Brain pericyte (primary cell): Measurements from ENCODE around the gene ZPBP2.
"Not testable (repeated sequence)": the region's sequence is repeated elsewhere in the genome, so short reads cannot be mapped to it uniquely, and the experiment has no call there.

Experiments used
- DNase-seq: peaks from one replicate; pipeline ENCODE4 v3.0.0-alpha.2; 2012; ENCODE audit warnings: low read depth, low spot score

ZPBP2 gene, protein sequence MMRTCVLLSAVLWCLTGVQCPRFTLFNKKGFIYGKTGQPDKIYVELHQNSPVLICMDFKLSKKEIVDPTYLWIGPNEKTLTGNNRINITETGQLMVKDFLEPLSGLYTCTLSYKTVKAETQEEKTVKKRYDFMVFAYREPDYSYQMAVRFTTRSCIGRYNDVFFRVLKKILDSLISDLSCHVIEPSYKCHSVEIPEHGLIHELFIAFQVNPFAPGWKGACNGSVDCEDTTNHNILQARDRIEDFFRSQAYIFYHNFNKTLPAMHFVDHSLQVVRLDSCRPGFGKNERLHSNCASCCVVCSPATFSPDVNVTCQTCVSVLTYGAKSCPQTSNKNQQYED

DNA sequence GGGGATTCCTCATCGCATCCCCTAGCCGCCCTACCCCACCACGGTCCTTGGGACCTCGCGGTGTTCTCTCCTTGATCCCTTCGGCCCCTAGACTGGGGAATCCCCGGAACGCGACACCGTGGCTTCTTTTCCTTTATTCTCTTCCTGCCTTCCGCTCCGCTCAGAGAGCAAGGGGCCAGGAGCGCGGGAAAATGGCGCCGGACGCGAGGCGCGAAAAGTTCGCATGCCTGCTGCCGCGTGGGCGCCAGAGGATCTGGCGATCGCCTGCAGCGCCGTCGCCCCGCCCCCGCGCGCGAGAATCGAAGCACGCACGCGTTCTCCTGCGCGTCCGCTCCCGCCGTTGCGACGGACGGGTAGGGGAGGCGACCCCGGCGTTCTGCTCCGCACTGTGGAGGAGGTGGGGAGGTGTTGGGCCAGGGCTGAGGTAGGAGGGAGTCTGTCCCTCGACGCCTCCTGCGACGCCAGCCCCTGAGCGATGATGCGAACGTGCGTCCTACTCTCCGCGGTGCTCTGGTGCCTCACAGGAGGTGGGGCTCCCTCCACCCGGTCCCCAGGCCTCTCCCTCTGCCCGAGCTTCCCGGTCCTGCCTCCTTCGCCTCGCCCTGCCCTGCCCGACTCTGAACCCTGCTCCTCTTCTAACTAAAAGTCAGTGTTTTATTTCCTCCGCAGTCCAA lies at the start of gene ZPBP2:
TSS of gene ZPBP2 (plus strand) at position 323 of the 674 bp plus-strand sequence. CDS start at position 476, 153 bp downstream.
- DNase-seq, result no peak

DNA sequence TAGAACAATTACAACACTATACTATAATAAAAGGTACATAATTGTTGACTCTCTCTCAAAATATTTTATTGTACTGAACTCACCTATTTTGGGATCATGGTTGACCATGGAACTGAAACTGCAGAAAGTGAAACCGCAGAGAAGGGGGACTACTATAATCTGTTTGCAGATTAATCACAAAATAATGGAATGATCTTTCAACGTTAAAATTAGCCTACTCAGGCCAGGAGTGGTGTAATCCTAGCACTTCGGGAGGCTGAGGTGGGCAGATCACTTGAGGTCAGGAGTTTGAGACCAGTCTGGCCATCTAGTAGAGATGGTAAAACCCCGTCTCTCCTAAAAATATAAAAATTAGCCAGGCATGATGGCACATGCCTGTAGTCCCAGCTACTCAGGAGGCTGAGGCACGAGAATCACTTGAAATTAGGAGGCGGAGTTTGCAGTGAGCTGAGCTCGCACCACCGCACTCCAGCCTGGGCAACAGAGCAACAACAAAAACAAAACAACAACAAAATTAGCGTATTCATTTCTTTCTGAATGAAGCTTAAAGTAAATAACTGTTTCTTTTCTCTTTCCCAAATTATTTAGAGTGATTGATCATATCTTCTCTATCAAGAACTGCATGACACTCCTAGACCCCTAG lies 49.5 kb upstream of the ZPBP2 start:
- DNase-seq, result no peak

DNA sequence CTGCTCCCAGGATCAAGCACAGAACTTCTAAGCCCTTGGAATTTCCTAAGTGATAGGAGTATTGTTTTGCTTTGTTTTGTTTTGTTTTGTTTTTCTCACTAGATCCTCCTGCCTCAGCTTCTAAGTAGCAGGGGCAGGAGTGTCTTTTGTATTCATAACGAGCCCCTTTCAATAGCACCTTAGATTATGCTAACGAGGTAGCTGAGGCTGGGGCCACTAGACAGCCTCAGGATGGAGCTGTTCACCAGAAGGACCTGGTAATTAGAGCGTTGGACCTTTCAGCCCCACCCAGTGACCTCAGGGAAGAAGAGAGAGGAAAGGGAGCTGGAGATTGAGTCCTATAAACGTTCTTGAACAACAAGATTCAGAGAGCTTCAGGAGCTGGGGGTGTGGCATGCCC lies 47.5 kb upstream of the ZPBP2 start:
- DNase-seq, result no peak

DNA sequence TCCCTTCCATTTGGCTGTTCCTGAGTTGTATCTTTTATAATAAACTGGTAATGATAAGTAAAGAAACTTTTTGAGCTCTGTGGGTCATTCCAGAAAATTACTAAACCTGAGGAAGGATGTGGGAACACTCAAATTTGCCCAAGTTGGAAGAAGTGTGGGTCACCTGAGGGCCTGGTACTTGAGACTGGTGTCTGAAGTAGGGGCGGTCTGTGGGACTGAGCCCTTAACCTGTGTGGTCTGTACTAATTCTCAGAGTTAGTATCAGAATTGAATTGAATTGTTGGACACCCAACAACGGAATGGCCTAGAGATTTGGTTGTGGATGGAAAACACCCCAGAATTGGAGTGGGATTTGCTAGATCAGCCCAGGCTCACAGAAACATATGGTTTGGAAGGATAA lies 47.0 kb upstream of the ZPBP2 start:
- DNase-seq, result no peak

DNA sequence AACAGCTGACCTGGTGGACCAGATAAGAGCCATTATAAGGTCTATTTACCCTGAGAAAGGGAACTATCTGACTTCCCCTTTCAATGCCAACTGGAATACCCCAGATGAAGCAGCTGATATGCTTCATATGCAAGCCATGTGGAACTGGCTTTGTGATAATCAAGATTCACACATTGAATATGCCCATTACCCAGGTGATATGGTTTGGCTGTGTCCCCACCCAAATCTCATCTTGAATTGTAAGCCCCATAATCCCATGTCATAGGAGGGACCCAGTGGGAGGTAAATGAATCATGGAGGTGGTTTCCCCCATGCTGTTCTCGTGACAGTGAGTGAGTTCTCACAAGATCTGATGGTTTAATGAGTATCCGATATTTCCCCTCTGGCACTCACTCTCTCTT lies 46.0 kb upstream of the ZPBP2 start:
- no peak for DNase-seq

DNA sequence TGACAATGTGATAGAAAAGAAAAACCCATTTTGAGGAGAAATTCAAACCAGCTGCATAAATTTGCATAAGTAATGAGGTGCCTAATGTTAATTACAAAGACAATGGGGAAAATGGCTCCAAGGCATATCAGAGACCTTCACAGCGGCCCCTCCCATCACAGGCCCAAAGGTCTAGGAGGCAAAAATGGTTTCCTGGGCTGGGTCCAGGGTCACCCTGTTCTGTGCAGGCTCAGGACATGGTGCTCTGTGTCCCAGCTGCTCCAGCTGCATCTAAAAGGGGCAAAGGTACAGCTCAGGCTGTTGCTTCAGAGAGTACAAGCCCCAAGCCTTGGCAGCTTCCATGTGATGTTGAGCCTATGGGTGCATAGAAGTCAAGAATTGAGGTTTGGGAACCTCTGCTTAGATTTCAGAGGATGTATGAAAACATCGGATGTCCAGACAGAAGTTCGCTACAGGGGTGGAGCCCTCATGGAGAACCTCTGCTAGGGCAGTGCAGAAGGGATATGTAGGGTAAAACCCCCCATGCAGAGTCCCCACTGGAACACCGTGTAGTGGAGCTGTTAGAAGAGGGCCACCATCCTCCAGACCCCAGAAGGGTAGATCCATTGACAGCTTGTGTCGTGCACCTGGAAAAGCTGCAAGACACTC lies 44.5 kb upstream of the ZPBP2 start:
- no peak for DNase-seq

DNA sequence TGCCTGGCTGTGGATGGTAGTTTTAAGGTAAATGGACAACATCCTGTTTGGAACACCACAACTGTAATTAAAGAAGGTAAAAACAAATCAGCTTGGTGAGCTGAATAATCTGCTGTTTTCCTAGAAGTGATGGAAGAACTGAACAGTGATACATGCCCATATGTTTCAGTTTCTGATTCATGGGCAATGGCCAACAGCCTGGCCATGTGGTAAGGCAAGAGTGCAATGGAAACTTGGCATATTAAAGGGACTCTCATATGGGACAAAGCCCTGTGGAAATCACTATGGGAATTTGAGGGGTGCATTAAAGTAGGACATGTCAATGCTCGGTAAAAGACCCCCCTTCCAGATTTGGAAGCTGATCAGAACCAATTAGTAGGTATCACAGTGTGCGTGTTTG lies 41.7 kb upstream of the ZPBP2 start:
- no peak for DNase-seq

DNA sequence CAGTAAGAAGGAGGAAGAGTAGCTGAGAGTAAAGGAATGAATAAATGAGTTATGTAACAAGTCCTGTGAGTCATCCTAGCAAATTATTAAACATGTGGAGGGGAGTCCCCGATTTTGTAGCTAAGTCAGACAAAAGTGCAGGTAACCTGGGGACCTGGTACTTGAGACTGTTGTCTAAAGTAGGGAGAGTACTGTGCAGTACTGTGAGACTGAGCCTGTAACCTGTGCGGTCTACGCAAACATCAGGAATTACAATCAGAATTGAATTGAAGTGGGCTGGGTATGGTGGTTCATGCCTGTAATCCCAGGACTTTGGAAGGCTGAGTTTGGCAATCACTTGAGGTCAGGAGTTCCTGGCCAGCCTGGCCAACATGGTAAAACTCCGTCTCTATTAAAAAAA lies 39.6 kb upstream of the ZPBP2 start:
- no peak for DNase-seq

DNA sequence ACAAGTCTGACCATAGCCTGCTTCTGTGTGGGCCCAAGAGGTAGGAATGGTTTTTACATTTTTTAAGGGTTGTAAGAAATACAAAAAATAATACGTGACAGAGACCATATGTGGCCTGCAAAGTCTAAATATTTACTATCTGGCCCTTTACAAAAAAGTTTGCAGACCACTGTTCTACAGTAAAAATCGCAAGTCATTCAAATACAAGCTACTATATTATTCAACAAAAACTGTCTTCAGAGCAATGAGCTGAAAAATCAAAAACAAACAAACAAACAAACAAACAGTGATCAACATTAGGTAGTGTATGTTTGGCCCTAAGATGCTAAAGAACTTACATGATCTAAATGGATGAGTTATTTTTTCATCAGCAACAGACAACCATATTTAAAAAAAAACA lies 36.4 kb upstream of the ZPBP2 start:
- no peak for DNase-seq

DNA sequence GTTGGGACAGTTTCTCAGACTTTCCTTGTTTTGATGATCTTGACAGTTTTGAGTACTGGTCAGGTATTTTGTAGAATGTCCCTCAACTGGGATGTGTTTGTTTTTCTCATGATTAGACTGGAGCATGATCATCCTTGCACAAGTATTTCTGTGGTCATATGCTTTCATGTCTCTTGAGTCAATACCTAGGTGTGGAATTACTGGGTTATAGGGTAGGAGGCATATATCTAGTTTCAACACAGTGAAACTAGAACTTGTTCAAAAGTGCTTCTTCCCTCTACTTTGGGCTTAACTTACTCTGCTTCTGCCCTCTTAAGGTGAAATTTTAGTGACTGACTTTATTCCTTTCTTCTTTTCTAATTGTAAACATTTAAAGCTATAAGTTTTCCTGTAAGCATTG lies 34.0 kb upstream of the ZPBP2 start:
- DNase-seq, result no peak

DNA sequence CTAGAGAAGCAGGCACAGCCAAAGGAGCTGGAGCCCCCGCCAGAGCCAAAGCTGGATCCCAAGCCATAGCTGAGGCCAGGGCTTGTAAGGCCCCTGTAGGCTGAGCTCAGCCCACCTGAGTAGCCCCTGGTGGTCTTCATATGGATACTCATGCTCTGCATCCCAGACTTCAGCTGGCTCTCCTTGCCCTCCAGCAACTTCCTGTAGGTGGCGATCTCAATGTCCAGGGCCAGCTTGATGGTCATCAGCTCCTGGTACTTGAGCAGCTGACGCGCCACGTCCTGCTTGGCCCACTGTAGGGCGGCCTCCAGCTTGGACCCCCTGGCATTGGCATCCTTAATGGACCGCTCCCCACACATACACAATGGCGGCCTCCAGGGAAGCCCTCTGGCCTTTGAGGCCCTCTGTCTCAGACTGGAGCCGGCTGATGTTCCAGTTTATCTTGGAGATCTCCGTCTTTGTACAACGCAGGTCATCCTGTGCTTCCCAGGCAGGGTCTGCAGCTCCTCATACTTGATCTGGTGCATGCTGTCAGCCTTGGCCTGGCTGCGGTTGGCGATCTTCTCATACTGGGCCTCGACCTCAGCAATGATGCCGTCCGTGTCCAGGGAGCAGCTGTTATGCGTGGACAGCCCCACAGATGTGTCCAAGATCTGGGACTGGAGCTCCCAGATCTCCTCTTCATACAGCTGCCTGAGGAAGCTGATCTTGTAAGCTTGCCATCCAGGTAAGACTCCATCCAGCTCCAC lies 32.8 kb upstream of the ZPBP2 start:
- DNase-seq, result no peak

DNA sequence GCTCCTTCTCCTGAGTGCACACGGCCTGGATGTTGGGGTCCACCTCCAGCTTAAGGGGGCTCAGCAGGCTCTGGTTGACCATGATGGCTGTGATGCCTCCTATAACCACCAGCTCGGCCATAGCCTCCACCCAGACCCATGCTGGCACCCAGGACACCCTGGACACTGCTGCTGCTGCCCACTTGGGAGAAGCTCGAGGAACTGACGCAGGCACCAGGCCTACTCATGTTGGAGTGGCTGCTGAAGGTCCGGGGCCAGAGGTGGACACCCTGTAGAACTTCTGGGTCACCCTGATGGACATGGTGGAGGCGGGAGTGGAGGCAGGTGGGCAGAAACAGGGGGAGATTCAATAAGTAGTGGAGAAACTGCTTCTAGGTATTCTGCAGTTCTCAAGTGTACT lies 31.9 kb upstream of the ZPBP2 start:
- DNase-seq, result no peak

DNA sequence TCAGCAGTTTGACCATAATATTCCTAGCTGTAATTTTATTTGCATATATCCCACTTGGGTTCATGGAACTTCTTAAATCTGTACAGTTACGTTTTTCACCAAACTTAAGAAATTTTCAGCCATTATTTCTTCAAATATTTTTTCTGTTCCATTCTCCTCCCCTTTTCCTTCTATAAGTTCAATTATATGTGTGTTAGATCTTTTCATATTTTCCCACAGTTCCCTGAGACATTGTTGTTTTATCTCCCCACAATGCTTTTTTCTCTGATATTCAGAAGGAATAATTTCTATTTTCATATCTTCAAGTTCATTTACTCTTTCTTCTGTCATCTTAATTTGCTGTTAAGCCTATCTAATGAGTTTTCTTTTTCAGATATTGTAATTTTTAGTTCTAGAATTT lies 29.9 kb upstream of the ZPBP2 start:
- DNase-seq, result no peak

DNA sequence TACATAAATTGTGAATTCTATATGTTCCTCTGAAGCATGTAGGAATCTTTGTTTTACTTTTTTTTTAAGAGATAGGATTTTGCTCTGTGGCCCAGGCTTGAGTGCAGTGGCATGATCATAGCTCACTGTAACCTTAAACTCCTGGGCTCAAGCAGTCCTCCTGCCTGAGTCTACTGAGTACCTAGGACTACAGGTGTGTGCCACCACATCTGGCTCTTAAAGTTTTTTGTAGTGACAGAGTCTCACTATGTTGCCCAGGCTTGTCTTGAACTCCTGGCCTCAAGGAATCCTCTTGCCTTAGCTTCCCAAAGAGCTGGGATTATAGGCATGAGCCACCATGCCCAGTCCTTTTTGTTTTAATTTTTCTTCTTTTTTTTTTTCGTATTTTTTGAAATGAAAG lies 29.2 kb upstream of the ZPBP2 start:
- DNase-seq, result no peak

DNA sequence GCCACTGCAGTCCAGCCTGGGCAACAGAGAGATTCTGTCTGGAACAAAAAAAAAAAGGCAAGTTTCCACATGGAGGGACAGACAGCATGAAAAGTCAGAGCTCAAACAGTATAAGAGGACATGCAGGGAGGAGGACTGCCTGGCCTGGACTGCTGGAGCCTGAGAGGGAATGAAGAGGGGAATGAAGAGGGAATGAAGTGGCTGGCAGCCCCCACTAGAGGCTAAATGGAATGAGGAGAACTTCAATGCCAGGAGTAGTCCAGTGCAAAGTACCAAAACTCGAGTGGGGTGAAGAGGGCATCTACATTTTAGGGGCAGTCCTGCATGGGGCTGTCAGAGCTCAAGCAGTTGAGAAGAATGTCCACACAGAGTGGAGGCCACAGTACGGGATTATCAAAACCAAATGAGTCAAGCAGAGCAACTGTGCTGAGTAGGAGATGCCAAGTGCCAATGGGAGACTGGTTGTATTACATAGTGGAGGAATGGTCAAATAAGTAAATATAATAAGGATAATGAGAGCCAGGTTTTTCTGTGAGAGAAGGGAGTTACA lies 26.8 kb upstream of the ZPBP2 start:
- no peak for DNase-seq

DNA sequence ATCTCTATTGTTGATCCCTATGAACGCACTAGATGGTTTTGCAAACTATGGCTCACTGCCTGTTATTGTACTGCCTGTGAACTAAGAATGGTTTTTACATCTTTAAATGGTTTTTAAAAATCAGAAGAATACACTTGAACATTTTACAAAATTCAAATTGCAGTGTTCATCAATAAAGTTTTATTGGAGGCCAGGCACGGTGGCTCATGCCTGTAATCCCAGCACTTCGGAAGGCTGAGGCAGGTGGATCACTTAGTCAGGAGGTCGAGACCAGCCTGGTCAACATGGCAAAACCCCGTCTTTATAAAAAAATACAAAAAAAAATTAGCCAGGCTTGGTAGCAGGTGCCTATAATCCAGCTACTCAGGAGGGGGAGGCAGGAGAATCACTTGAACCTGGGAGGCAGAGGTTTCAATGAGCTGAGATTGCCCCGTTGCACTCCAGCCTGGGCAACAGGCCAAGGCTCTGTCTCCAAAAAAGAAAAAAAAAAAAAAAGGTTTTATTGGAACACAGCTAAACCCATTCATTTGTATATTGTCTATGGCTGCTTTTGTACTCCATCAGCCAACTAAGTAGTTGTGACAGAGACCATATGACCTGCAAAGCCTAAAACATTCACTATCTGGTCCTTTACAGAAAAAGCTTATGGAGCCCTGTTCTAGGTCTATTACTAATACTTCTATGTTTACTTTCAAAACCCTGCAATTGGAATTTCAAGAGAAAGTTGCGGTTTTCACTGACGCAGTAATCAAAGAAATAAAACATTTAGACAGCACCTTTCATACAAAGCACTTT lies 22.8 kb upstream of the ZPBP2 start:
- DNase-seq, result no peak

DNA sequence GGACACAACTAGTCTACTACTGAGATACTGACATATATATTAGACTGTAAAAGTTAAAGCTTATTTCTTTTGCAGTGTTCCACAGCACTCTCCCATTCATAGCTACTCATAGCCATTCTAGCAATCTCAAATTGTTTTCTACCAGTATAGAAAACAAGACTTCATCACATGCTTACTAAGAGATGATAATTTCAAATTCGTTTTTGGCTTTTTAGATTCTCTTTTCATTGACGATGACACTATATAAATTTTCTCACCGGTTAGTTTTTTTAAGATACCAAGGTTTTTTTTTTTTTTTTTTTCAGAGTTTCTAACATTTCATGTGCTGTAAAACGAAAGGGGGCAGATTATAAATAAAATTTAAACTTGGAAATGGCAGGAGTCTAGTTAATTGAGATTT lies 21.8 kb upstream of the ZPBP2 start:
- no peak for DNase-seq

DNA sequence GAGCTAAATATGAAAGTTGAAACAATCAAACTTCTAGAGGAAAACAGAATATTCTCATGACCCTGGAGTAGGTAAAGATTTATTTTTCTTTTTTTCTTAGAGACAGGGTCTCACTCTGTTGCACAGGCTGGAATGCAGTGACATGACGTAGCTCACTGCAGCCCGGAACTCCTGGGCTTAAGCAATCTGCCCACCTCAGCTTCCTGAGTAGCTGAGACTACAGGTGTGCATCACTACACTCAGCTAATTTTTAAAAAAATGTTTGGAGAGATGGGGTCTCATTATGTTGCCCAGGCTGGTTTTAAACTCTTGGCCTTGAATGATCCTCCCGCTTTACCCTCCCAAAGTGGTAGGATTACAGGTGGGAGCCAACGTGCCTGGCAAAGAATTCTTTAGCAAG lies 19.4 kb upstream of the ZPBP2 start:
- no peak for DNase-seq

DNA sequence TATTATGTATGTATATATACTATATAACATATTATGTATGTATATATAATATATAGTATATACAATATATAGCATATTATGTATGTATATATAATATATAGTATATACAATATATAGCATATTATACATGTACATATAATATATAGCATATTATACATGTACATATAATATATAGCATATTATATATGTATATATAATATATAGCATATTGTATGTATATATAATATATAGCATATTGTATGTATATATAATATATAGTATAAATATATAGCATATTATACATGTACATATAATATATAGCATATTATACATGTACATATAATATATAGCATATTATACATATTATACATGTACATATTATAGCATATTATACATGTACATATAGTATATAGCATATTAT lies 17.8 kb upstream of the ZPBP2 start:
- DNase-seq, result not testable (repeated sequence)

DNA sequence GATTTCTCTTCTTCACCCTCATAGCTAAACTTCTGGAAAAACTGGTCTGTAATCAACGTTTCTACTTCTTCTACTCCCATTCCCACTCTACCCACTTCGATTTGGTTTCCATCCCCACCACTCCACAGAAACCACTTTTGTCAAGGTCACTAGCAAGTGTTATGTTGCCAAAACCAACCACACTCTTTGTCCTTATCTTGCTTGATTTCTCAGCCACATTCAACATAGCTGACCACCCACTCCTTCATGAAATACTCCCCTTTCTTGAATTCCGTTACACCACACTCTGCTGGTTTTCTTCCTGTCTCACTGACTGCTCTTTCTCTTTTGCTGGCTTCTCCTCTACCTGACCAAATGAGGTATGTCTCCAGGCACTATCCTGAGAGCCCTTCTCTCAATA lies 15.8 kb upstream of the ZPBP2 start:
- no peak for DNase-seq

DNA sequence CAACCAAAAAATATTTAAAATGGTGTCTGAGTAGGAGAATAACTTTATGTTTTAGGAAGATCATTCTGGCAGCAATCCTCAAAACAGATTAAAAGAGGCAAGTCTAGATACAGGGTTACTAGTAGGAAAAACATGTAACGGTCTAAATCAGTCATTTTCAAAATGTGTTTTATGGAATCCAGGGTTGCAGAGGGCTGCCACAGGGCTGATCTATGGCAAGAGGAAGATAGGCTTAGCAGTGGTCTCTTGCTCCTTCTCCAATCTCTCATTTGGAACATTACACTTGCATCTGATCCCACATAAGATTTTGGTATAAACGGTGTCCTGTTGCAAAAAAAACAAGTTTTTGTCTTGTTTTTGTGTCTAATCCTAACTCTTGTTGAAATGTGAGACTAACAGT lies 13.1 kb upstream of the ZPBP2 start:
- DNase-seq, result no peak
